CD14-positive monocyte (primary cell): ENCODE measurements around the gene CRABP2. TPM values are rescaled to one million over a fixed set of nuclear protein-coding genes. Genes with fewer than 3 reads are reported as not detected.
A peak's percentile ranks its signal among the peaks of the same experiment; 100 is the strongest.

ENCODE experiments used
- DNase-seq, 3 donors: peaks; one replicate each; pipeline ENCODE4 v3.0.0-alpha.2; 2011 to 2022
- H2AFZ ChIP-seq: 2 replicates; pipeline ENCODE4 v1.6.0; 2012; ENCODE audit warnings: mild to moderate bottlenecking, low read depth, low read length, inconsistent platforms; ENCODE audit not compliant: insufficient read depth, poor library complexity, severe bottlenecking
- H3K27ac ChIP-seq, 2 donors: 1 replicate in 1 of 2; 2 replicates in 1 of 2; pipeline ENCODE4 v1.5.1; 2012 to 2013; ENCODE audit warnings: low read length in 2 of 2, control low read depth in 1 of 2, inconsistent platforms in 1 of 2, low read depth in 1 of 2, mild to moderate bottlenecking in 1 of 2
- H3K27me3 ChIP-seq, 2 donors: one replicate each; pipeline versions ENCODE4 v1.6.0 to v1.6.1; 2011 to 2013; ENCODE audit warnings: low read length in 2 of 2; ENCODE audit not compliant: control insufficient read depth in 2 of 2, insufficient read depth in 2 of 2
- H3K36me3 ChIP-seq, 2 donors: replicated peaks in 1 of 2; 1 replicate in 1 of 2; 2 replicates in 1 of 2; pipeline versions ENCODE4 v1.5.1 to v1.6.1; 2012 to 2013; ENCODE audit warnings: low read length in 2 of 2, control low read depth in 1 of 2, inconsistent platforms in 1 of 2, mild to moderate bottlenecking in 1 of 2; ENCODE audit not compliant: insufficient read depth in 2 of 2, control insufficient read depth in 1 of 2
- H3K4me1 ChIP-seq, 2 donors: 1 replicate in 1 of 2; 2 replicates in 1 of 2; pipeline versions ENCODE4 v1.5.1 to v1.6.1; 2012 to 2013; ENCODE audit warnings: low read length in 2 of 2, control low read depth in 1 of 2, inconsistent platforms in 1 of 2, mild to moderate bottlenecking in 1 of 2, moderate library complexity in 1 of 2; ENCODE audit not compliant: insufficient read depth in 2 of 2, control insufficient read depth in 1 of 2
- H3K4me2 ChIP-seq: replicated peaks from 2 replicates; pipeline ENCODE3; 2012; ENCODE audit warnings: low read length, moderate library complexity, mild to moderate bottlenecking; ENCODE audit not compliant: poor library complexity, severe bottlenecking; ENCODE audit errors: extremely low read depth
- H3K4me3 ChIP-seq, 3 experiments: fragments of 200-600 bp in 1 of 3; sonication (generic) in 1 of 3; replicated peaks in 1 of 3; 1 replicate in 2 of 3; 2 replicates in 1 of 3; pipeline ENCODE4 v1.5.1; 2011 to 2013; ENCODE audit warnings: low read length in 3 of 3, mild to moderate bottlenecking in 3 of 3, control low read depth in 2 of 3, low read depth in 2 of 3, inconsistent platforms in 1 of 3, moderate library complexity in 1 of 3
- H3K79me2 ChIP-seq: 2 replicates; pipeline ENCODE4 v1.6.0; 2012; ENCODE audit warnings: mild to moderate bottlenecking, control low read depth, inconsistent platforms, low read length, moderate library complexity; ENCODE audit not compliant: insufficient read depth
- H3K9ac ChIP-seq: 2 replicates; pipeline ENCODE4 v1.6.0; 2017; ENCODE audit warnings: low read length, mild to moderate bottlenecking; ENCODE audit not compliant: insufficient read depth, poor library complexity, severe bottlenecking
- H3K9me3 ChIP-seq, 2 donors: replicated peaks in 1 of 2; 1 replicate in 1 of 2; 2 replicates in 1 of 2; pipeline versions ENCODE4 v1.5.1 to v1.6.1; 2012 to 2013; ENCODE audit warnings: low read length in 2 of 2, control low read depth in 1 of 2; ENCODE audit not compliant: control insufficient read depth in 1 of 2, insufficient read depth in 1 of 2
- H4K20me1 ChIP-seq: 2 replicates; pipeline ENCODE4 v1.6.0; 2012; ENCODE audit warnings: mild to moderate bottlenecking, low read length, control low read depth, moderate library complexity; ENCODE audit not compliant: insufficient read depth
- H3K27ac Mint-ChIP-seq, 7 donors: one replicate each; pipeline ENCODE4 v1.8.0; 2020; ENCODE audit warnings: mild to moderate bottlenecking in 7 of 7, mixed read lengths in 7 of 7, moderate library complexity in 6 of 7, inconsistent platforms in 2 of 7
- H3K27me3 Mint-ChIP-seq, 3 donors: one replicate each; pipeline ENCODE4 v1.8.0; 2021 to 2022; ENCODE audit warnings: low read depth in 3 of 3, mild to moderate bottlenecking in 3 of 3, mixed read lengths in 3 of 3, moderate library complexity in 3 of 3, inconsistent platforms in 1 of 3
- H3K36me3 Mint-ChIP-seq, 2 donors: one replicate each; pipeline ENCODE4 v1.8.0; 2020; ENCODE audit warnings: mixed read lengths in 2 of 2, inconsistent platforms in 1 of 2, mild to moderate bottlenecking in 1 of 2
- H3K4me1 Mint-ChIP-seq: one replicate; pipeline ENCODE4 v1.8.0; 2020; ENCODE audit warnings: mild to moderate bottlenecking, mixed read lengths
- H3K4me3 Mint-ChIP-seq, 2 donors: one replicate each; pipeline ENCODE4 v1.8.0; 2020; ENCODE audit warnings: mild to moderate bottlenecking in 2 of 2, mixed read lengths in 2 of 2, moderate library complexity in 1 of 2
- H3K9me3 Mint-ChIP-seq, 7 donors: one replicate each; pipeline ENCODE4 v1.8.0; 2020 to 2022; ENCODE audit warnings: mixed read lengths in 7 of 7, mild to moderate bottlenecking in 6 of 7, moderate library complexity in 6 of 7, inconsistent platforms in 2 of 7
- WGBS: methylation state at CpG from one replicate; pipeline ENCODE4 v1.1.5; 2013; ENCODE audit warnings: missing lambda C conversion rate; ENCODE audit not compliant: insufficient coverage; 5-methylcytosine and 5-hydroxymethylcytosine counted together
- intact Hi-C, 2 donors: fragments of 100-400 bp; cut with micrococcal nuclease; formaldehyde crosslinking; loops; one replicate each; pipeline versions ENCODE4 v1.15.0 to v1.15.1; 2023
- polyA plus RNA-seq, 3 donors: library from polyadenylated mRNA; depleted of rRNA in 1 of 3; unstranded in 2 of 3; stranded (reverse) in 1 of 3; fragments of 300-500 nt in 2 of 3; fragments of >200 nt in 1 of 3; fragmentation: Illumina TruSeq in 2 of 3; gene quantifications; 1 replicate in 2 of 3; 2 replicates in 1 of 3; pipeline ENCODE4 v1.2.3, GENCODE V29; 2012 to 2021
- TF ChIP-seq, protein P1 (sequence below): fragments of 200-600 bp; IDR thresholded peaks from one replicate; pipeline ENCODE4 v1.8.0; 2022; ENCODE audit warnings: antibody characterized with exemption, mild to moderate bottlenecking

CRABP2 gene
- polyA plus RNA-seq, 3 donors: 0.23 to 1.8 TPM; not detected in 1

DNA sequence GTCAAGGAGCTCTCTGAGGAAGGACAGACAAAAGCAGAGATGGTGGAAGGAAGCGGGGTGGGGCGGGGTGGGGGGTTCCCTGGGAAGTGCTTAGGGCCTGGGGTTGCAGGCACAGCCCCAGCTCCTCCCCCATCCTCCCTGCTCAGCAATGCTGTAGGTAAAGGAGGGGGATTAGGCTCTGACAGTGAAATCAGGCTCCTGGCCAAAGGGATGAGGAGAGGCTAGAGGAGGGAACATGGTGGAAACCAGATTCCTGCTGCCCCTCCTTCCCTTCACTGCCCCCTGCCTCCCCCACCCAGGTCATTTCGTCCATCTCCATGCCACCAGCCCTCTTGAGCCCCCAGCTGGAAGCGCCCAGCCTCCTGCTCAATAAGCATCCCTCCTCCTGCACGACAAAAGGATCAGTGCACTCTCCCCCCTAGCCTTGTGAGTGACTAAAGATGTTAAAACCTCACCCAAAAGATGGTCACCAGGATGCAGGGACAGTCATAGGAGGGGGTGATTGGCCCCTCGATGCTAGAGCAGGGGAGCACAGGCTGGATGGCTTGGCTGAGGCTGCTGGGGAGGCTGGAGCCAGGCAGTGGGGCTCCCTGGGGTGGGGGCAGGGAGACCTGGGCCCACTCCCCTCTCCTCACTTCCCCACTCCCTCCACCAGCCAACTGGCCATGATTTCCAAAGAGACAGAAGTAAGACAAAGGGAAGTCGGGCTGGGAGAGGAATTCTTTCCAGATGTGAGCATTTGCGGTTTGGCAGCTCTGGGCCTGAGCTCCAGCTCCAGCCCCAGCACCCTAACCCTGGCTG is 2.2 kb upstream of the CRABP2 start:
- H3K4me3 Mint-ChIP-seq: no peak overlapping the region
- Histone ChIP-seq H4K20me1 (peaks cover 5% of the 10 kb centered on the region), H3K9ac (no peak overlapping the region), H3K36me3 (no peaks in the 10 kb centered on the region), H3K79me2 (no peaks in the 10 kb centered on the region), H3K27ac (no peak overlapping the region), H3K4me2 (no peak overlapping the region), H3K9me3 (peaks cover 0 to 15% of the 10 kb centered on the region in 2 donors), H2AFZ (no peak overlapping the region), H3K4me1 (peaks cover 20 to 22% of the 10 kb centered on the region in 2 donors), H3K4me3 (no peak overlapping the region), H3K27me3 (peaks cover 44 to 60% of the 10 kb centered on the region in 2 donors)
- H3K27me3 Mint-ChIP-seq: peaks cover 56 to 71% (median 63%) of the 10 kb centered on the region in 3 donors
- no peak overlapping the region for H3K27ac Mint-ChIP-seq
- intact Hi-C loops: no loop called here
- TF ChIP-seq, protein P1, sequence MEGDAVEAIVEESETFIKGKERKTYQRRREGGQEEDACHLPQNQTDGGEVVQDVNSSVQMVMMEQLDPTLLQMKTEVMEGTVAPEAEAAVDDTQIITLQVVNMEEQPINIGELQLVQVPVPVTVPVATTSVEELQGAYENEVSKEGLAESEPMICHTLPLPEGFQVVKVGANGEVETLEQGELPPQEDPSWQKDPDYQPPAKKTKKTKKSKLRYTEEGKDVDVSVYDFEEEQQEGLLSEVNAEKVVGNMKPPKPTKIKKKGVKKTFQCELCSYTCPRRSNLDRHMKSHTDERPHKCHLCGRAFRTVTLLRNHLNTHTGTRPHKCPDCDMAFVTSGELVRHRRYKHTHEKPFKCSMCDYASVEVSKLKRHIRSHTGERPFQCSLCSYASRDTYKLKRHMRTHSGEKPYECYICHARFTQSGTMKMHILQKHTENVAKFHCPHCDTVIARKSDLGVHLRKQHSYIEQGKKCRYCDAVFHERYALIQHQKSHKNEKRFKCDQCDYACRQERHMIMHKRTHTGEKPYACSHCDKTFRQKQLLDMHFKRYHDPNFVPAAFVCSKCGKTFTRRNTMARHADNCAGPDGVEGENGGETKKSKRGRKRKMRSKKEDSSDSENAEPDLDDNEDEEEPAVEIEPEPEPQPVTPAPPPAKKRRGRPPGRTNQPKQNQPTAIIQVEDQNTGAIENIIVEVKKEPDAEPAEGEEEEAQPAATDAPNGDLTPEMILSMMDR: no peak
- DNase-seq: no peak
- peaks cover 28% of the 10 kb centered on the region for H3K4me1 Mint-ChIP-seq
- peaks cover 8 to 13% of the 10 kb centered on the region in 2 donors for H3K36me3 Mint-ChIP-seq
- WGBS: no CpG with 5 or more reads among the region's 8 CpGs
- peaks cover 0 to 25% (median 10%) of the 10 kb centered on the region in 7 donors for H3K9me3 Mint-ChIP-seq

DNA sequence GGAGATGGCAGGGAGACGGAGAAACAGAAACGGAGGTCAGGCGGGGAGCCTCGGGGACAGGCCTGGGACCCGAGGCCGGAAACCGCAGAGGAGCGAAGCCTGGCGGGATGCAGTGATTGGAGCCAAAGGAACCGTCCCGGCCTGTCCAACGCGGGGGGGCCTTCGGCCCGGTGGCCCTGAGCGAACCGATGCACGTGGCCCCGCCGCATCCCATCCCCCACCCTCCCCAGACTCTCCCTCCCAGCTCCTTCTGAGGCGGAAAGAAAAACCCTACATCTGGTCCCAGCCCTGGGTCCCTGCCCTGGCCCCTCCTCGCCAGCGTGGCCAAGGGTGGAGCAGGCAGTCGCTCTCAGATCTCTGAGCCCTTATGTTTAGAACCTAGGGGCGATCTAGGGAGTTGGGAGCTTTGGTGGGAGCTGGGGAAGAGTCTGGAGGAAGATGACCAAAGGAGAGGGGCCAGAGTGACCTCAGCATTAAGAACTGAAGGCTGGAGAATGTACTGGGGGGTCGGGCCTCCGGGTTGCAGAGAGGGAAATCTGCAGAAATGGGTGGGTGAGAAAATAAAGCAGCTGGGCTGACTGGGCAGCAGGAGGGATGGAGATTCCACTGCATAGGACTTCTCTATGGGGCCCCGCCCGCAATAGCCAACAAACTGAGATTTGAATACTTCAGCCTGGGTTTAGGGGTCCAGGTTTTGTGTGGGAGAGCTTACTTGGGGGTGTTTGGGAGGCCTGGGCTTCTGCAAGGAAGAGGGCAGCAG is 1.5 kb upstream of the CRABP2 start:
- Histone ChIP-seq H3K9me3 (peaks cover 0 to 15% of the 10 kb centered on the region in 2 donors), H3K27ac (no peak overlapping the region), H3K4me1 (peaks cover 20 to 22% of the 10 kb centered on the region in 2 donors), H3K4me3 (peak overlapping the region in 1 of 3 experiments; percentile 45), H4K20me1 (no peaks in the 10 kb centered on the region), H3K4me2 (peak overlapping the region; percentile 62), H2AFZ (no peak overlapping the region), H3K27me3 (peaks cover 44 to 60% of the 10 kb centered on the region in 2 donors), H3K36me3 (no peaks in the 10 kb centered on the region), H3K79me2 (no peaks in the 10 kb centered on the region), H3K9ac (no peak overlapping the region)
- H3K9me3 Mint-ChIP-seq: peaks cover 0 to 25% (median 10%) of the 10 kb centered on the region in 7 donors
- DNase-seq: no peak
- 9% methylated on average over 22 of the region's 29 CpGs for WGBS
- H3K4me3 Mint-ChIP-seq: peak overlapping the region; percentile 57 to 83
- no peak overlapping the region for H3K27ac Mint-ChIP-seq
- intact Hi-C loops: no loop called here
- H3K27me3 Mint-ChIP-seq: peaks cover 63 to 78% (median 71%) of the 10 kb centered on the region in 3 donors
- H3K36me3 Mint-ChIP-seq: peaks cover 0 to 11% of the 10 kb centered on the region in 2 donors
- TF ChIP-seq, protein P1: no peak
- peaks cover 28% of the 10 kb centered on the region for H3K4me1 Mint-ChIP-seq
